ENCODE data around the gene SASS6.

The SASS6 gene

DNA sequence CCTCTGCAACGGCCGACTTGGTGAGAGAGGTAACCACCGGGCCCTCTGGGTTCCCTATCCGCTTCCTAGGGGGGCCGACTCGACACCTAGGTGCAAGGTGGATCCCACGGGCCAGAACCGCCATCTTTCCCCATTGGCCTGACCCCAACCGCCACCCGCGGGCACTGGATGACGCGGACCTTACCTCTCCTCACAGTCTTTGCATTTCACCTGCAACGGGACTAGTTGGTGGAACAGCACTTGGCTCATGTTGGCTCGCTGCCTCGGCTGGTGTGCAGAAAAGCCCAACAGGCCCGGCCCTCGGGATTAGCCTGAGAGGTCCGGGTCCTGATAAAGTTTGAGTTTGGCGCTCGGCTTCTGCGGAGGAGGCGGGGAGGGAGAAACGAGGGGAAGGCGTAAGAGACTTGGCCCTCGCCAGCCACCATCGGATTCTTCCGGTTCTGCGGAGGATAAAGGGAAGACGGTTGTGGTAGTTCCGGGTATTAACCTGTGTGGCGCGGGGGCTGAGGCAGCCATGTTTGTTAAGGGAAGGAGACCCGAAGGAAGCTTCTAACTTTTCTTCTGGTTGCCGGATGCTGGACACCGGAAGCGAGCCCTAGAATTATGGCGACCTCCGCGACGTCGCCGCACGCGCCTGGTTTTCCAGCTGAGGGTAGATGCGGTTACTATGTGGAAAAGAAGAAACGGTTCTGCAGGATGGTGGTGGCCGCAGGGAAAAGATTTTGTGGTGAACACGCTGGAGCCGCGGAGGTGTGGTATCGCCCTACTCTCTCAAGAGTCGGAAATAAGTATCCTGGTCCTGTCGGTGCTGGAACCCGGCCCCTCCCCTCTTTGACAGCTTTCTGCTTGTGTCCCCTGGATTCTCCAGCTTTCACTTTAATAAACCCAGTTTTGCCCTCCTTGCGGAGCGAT lies at the start of gene SASS6, which contains the start of gene TRMT13:
TSS of gene SASS6 (minus strand) at position 365 of the 912 bp plus-strand sequence. CDS start at position 249, 116 bp downstream.
TSS of gene TRMT13 (plus strand) at position 598 of the 912 bp plus-strand sequence. CDS start at position 604, 6 bp downstream.
- DNase-seq (ENCODE audit: low spot score), result peak; percentile 96

- no peak for DNase-seq (ENCODE audit: low spot score)
Measured at GRCh38 chr1:100178091-100178490, 45.4 kb upstream of the SASS6 start, which contains the start of gene LRRC39. Gene LRRC39 (minus strand): TSS chr1:100178256. CDS start chr1:100168516, 9,740 bp downstream.

GRCh38 chr1:100177295-100178041 lies 44.7 kb upstream of the SASS6 start:
- DNase-seq (ENCODE audit: low spot score), result no peak

- DNase-seq (ENCODE audit: low spot score), result no peak
Measured at GRCh38 chr1:100168051-100168450, 35.3 kb upstream of the SASS6 start.

DNA sequence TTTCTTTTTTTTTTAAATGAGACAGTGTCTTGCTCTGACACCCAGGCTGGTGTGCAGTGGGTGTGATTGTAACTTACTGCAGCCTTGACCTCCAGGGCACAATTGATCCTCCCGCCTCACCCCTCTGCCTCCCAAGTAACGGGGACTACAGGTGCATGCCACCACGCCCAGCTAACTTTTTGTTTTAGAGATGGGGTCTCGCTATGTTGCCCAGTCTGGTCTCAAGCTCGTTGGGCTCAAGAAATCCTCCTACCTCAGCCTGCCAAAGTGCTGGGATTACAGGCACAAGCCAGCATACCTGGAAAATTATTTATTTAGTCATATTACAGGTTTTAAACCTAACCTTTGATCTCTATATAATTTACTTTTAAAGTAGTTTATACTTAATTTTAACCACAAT lies 32.0 kb upstream of the SASS6 start:
- no peak for DNase-seq (ENCODE audit: low spot score)

DNA sequence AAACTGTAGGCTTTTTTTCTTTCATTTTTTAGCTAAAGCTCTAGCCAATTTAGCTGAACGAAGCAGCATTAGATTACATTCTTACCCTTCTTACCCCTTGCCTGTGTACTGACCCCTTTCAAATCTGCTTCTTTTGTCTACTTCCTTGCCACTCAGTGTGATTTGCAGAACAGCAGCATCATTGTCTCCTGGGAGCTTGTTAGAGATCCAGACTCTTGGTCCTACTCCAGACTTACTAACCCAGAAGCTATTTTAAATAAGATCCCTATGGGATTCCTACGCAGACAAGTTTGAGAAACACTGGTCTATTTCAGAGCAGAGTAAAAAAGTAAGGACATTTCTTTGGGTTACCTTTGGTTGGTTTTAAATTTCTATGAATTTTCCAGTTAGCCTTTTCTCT lies 31.5 kb upstream of the SASS6 start:
- DNase-seq (ENCODE audit: low spot score), result no peak

DNA sequence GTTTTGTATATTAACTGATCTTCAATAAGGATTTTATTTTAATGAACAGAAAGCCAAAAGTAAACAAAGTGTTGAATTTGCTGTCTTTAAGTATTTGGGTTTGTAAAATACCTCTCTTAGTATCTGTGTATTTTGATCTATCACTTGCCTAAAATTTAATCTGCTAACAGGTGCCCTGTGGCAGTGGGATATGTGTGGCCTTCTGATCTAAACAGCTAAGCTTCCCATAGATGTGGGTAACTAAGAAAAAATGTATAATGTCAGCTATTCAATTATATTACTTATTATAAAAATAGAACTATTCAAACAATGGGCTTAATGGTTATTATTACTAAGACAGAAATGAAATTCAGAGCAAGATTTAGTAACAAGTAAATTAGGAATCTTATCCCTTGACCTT lies 30.2 kb upstream of the SASS6 start:
- no peak for DNase-seq (ENCODE audit: low spot score)

DNA sequence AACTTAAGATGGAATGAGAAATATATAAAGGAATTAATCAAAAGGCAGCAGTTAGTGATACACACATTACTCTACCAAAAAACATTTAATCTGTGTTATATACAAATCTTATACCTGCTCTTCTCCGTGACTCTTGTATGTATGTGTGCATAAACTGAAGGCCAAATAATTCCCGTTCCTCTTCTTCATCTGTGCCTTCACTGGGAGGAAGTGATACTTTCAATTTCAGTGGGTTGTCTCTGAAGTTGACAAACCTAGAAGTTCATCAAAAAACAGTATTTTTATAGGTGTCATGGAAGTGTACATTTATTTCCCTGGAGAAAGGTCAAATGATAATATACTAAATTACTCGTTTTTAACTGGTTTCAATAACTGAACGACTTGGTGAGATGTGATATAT lies 19.5 kb upstream of the SASS6 start:
- no peak for DNase-seq (ENCODE audit: low spot score)

DNA sequence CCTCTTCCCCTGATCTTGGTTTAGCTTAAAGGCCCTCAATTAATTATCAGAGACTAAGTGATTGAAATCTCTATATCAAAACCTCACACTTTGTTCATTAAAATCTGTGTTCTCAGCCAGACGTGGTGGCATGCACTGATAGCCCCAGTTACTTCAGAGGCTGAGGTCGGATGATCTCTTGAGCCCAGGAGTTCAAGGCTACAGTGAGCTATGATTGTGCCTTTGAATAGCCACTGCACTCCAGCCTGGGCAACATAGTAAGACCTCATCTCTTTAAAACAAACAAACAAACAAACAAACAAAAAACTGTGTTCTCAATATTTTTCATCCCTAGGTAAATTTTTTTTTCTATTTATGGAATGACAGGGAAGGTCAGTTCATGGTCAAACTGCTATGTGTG lies 18.9 kb upstream of the SASS6 start:
- DNase-seq (ENCODE audit: low spot score), result no peak

- no peak for DNase-seq (ENCODE audit: low spot score)
Measured at GRCh38 chr1:100147875-100148274, 15.1 kb upstream of the SASS6 start.

DNA sequence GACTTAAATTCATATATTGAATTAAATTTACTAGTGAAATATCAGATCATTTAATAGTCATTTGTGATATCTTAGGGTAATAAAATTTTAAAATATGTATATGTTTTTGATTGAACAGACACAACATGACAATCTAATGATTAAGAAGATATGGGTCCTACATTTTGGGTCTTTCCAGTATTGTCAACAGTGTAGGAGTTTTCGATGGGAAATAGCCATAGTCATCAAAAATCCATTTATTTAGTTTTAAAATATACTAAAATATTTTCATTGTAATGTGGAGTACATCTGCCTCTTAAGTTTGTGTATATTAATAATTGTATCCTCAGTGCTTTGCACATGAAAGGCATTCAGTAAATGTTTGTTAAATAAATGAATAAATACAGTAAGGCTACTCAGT lies 14.2 kb upstream of the SASS6 start:
- no peak for DNase-seq (ENCODE audit: low spot score)

DNA sequence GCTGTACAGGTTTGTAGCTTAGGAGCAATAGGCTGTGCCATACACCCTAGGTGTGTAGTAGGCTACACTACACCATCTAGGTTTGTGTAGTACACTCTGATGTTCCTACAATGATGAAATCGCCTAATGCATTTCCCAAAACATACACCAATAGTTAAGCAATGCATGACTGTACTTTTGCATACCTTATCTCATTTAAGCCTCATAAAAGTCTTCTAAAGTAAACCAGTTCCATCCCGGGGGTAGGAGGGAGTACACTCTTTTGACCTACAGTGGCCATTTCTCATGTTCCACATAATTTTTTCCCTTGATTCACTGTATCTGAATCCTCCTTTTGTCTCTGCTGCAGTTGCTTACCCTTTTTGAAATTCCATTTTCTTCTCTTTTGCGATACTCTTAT lies 12.4 kb upstream of the SASS6 start:
- DNase-seq (ENCODE audit: low spot score), result no peak

- DNase-seq (ENCODE audit: low spot score), result no peak
Measured at GRCh38 chr1:100142343-100142742, 9.6 kb upstream of the SASS6 start.

GRCh38 chr1:100141192-100141591 lies 8.5 kb upstream of the SASS6 start:
- no peak for DNase-seq (ENCODE audit: low spot score)

GRCh38 chr1:100137602-100138001 lies 4.9 kb upstream of the SASS6 start:
- DNase-seq (ENCODE audit: low spot score), result no peak

- no peak for DNase-seq (ENCODE audit: low spot score)
Measured at GRCh38 chr1:100134872-100135271, 2.1 kb upstream of the SASS6 start.

- DNase-seq (ENCODE audit: low spot score), result no peak
Measured at GRCh38 chr1:100131623-100132022, 1.1 kb downstream of the SASS6 start.

DNA sequence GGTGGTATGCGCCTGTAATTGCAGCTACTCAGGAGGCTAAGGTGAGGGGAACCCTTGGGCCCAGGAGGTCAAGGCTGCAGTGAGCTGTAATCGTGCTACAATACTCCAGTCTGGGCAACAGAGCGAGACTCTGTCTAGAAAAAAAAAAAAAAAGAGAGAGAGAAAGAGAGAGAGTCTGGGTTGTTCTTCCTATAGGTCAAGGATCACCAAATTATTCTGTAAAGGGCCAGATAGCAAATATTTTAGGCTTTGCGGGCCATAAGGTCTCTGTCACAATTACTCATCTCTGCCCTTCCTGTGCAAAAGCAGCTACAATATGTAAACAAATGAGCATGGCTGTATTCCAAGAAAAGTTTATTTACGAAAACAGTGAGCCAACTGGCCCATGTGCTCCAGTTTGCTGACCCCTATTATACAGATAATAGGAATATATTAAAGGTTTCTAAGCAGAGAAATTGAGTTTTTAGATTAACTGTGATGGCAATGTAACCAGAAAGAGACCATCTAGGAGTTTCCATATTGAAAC lies 2.1 kb downstream of the SASS6 start:
- DNase-seq (ENCODE audit: low spot score), result no peak

DNA sequence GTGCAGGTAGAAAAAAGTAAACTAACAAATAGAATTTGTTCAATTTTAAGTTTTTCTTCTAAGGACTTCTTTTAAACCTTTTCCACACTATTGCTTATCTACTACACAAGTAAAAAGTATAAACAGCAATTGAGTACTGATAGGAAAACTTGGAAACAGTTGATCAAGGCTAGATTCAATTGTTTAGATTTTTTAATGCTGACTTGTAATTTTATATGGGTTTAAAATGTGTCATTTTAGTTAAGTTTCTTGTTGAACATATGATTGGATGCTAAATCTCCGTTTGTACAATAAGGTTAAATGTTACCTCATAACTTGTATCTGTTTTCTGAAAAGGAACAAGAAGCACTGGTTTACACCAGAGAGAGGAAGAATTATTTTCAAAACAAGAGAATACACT lies 5.5 kb downstream of the SASS6 start:
- DNase-seq (ENCODE audit: low spot score), result no peak

DNA sequence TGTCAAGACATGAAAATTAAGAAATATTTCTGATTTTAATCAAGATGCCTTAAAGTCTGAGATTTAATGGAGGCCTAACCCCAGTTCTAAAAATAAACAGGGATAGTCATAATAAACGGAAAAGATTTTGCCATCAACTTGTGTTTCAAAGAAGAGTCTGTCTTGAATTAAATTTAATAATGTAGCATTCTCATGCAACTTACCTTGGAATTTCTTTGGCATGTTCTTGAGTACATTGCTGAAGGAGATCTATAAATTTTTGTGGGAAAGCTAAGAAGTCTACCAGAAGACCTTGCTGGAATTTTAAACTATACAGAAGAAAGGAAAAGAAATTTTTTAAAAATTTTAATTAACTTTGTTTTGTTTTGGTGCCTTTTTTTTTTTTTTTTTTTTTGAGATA lies 10.6 kb downstream of the SASS6 start:
- DNase-seq (ENCODE audit: low spot score), result no peak

DNA sequence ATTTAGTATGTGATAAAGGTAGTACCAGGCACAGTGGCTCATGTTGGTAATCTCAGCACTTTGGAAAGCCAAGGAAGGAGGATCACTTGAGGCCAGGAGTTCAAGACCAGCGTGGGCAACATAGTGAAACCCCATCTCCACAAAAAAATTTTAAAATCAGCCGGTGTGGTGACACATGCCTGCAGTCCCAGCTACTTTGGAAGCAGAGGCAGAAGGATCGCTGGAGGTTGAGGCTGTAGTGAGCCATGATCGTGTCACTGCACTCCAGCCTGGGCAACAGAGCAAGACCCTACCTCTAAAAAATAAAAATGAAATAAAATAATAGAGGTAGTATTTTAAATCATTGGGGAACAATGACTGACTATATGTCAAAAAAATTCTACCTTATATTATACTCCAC lies 17.2 kb downstream of the SASS6 start:
- no peak for DNase-seq (ENCODE audit: low spot score)

DNA sequence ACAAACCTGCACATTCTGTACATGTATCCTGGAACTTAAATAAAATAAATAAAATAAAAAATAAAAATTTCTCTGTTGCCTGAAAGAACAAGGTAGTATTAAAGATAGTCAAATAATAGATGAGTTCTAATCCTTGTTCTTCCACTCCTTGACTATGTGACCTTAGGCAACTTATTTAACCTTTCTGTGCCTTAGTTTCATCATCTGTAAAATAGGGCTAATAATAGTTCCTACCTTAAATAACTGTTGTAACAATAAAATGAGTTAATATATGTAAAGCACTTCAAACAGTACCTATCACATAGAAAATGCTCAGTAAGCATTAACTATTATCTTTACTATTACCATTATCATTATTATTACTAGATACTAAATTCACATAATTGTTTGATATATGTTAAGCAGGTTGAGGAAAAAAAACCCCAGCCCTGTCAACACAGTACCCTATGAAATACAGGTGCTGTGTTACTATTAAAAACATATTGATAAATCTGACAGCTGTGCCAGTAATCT lies 23.1 kb downstream of the SASS6 start:
- no peak for DNase-seq (ENCODE audit: low spot score)

- DNase-seq (ENCODE audit: low spot score), result no peak
Measured at GRCh38 chr1:100107696-100108095, 25.0 kb downstream of the SASS6 start.

Measured in CD4-positive, alpha-beta T cell treated with Interleukin-15 for 4 hours (primary cell).